GM23248 (cell line): ENCODE measurements around the gene KCND3. TPM values are rescaled to one million over a fixed set of nuclear protein-coding genes. Genes with fewer than 3 reads are reported as not detected.

Source experiments
- DNase-seq: peaks from one replicate; pipeline ENCODE4 v3.0.0-alpha.2; 2015
- H2AFZ ChIP-seq: fragments of 200-600 bp; sonication (generic); 2 replicates; pipeline ENCODE4 v1.6.1; 2016; ENCODE audit warnings: antibody characterized with exemption
- H3F3A ChIP-seq: fragments of 200-600 bp; sonication (generic); 2 replicates; pipeline ENCODE4 v1.6.1; 2016; ENCODE audit warnings: mild to moderate bottlenecking, antibody characterized with exemption, mixed run types; ENCODE audit not compliant: insufficient read depth
- H3K27ac ChIP-seq: fragments of 200-600 bp; sonication (generic); 2 replicates; pipeline ENCODE4 v1.5.1; 2016; ENCODE audit warnings: mild to moderate bottlenecking
- H3K27me3 ChIP-seq: fragments of 200-600 bp; sonication (generic); replicated peaks from 2 replicates; pipeline ENCODE4 v1.6.1; 2016; ENCODE audit warnings: mild to moderate bottlenecking; ENCODE audit not compliant: insufficient read depth
- H3K36me3 ChIP-seq: fragments of 200-600 bp; sonication (generic); 2 replicates; pipeline ENCODE4 v1.6.1; 2016; ENCODE audit warnings: low read depth, mild to moderate bottlenecking
- H3K4me1 ChIP-seq: fragments of 200-600 bp; sonication (generic); 2 replicates; pipeline ENCODE4 v1.6.1; 2016; ENCODE audit warnings: mild to moderate bottlenecking; ENCODE audit not compliant: insufficient read depth
- H3K4me2 ChIP-seq: fragments of 200-600 bp; sonication (generic); one replicate; pipeline ENCODE4 v1.6.1; 2016; ENCODE audit warnings: mild to moderate bottlenecking; ENCODE audit not compliant: unreplicated experiment
- H3K4me3 ChIP-seq: fragments of 200-600 bp; sonication (generic); 2 replicates; pipeline ENCODE4 v1.5.1; 2016; ENCODE audit warnings: mild to moderate bottlenecking
- H3K79me2 ChIP-seq: fragments of 200-600 bp; sonication (generic); 2 replicates; pipeline ENCODE4 v1.6.1; 2016; ENCODE audit warnings: mild to moderate bottlenecking; ENCODE audit not compliant: insufficient read depth
- H3K9ac ChIP-seq: fragments of 200-600 bp; sonication (generic); 2 replicates; pipeline ENCODE4 v1.6.1; 2016; ENCODE audit warnings: mild to moderate bottlenecking
- H3K9me2 ChIP-seq: fragments of 200-600 bp; sonication (generic); 2 replicates; pipeline ENCODE4 v1.6.1; 2016; ENCODE audit warnings: mixed run types, mild to moderate bottlenecking, moderate library complexity; ENCODE audit not compliant: insufficient read depth
- H3K9me3 ChIP-seq: fragments of 200-600 bp; sonication (generic); one replicate; pipeline ENCODE4 v1.6.1; 2017; ENCODE audit warnings: low read depth
- H4K20me1 ChIP-seq: fragments of 200-600 bp; sonication (generic); 2 replicates; pipeline ENCODE4 v1.6.0; 2016; ENCODE audit not compliant: insufficient read depth
- EZH2 ChIP-seq: fragments of 200-600 bp; sonication (generic); IDR thresholded peaks from 2 replicates; pipeline ENCODE4 v1.6.1; 2018; ENCODE audit warnings: antibody characterized with exemption, mild to moderate bottlenecking; ENCODE audit not compliant: insufficient read depth, poor library complexity, severe bottlenecking
- EZH2phosphoT487 ChIP-seq: fragments of 200-600 bp; sonication (generic); IDR thresholded peaks from 2 replicates; pipeline ENCODE4 v1.6.1; 2018; ENCODE audit warnings: antibody characterized with exemption, moderate library complexity, mild to moderate bottlenecking, low read depth; ENCODE audit not compliant: insufficient read depth
- WGBS, 2 experiments: methylation state at CpG; one replicate each; pipeline ENCODE4 v1.1.6; 2015 to 2017; ENCODE audit warnings: low lambda C conversion rate in 2 of 2, low coverage in 1 of 2; ENCODE audit errors: missing lambda C conversion rate in 2 of 2; 5-methylcytosine and 5-hydroxymethylcytosine counted together
- in situ Hi-C: fragments of 300-500 bp; cut with MboI; formaldehyde crosslinking; loops from 2 replicates; pipeline ENCODE4 v1.15.0; 2020
- polyA plus RNA-seq: library from polyadenylated mRNA; unstranded; fragments of >200 nt; fragmentation: Nextera tagmentation; extraction: Ambion mirVana; gene quantifications from 2 replicates; pipeline ENCODE4 v1.2.1, GENCODE V29; 2016
- total RNA-seq: library from RNA; depleted of rRNA; stranded (reverse); fragments of >200 nt; shearing (Covaris generic); gene quantifications from 2 replicates; pipeline ENCODE4 v1.2.3, GENCODE V29; 2014

KCND3 gene
- total and polyA plus RNA-seq, 2 experiments from 2014 or later, result 0.08 to 0.22 TPM

DNA sequence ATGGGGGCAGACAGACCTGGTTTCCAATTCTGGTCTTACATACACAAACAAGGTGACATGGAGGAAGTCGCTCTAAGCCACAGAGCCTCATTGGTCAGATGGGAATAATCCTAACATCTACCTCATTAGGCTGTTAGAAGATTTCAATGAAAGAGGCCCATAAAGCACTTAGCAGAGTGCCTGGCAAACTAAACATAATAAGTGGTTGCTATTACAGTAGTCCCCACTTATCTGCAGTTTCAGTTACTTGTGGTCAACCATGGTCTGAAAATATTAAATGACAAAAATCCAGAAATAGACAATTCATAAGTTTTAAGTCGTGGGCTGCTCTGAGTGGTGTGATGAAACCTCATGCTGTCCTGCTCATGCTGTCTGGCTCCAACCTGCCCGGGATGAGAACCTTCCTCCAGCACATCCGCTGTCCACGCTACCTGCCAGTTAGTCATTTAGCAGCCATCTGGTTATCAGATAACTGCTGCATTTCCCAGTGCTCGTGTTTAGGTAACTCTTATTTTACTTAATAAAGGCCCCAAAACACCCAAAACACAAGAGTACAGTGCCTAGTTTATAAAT is 121.5 kb downstream of the KCND3 start:
- Histone ChIP-seq H3F3A (no peaks in the 10 kb centered on the region), H3K4me1 (no peaks in the 10 kb centered on the region), H3K9ac (no peak overlapping the region), H4K20me1 (no peaks in the 10 kb centered on the region), H3K27ac (no peak overlapping the region), H3K36me3 (no peaks in the 10 kb centered on the region), H3K79me2 (no peaks in the 10 kb centered on the region), H2AFZ (no peak overlapping the region), H3K4me3 (no peak overlapping the region), H3K4me2 (no peak overlapping the region), H3K9me3 (no peaks in the 10 kb centered on the region), H3K27me3 (peaks cover 5% of the 10 kb centered on the region; the same call in 1 of the 2 replicates), H3K9me2 (no peaks in the 10 kb centered on the region)
- DNase-seq, result no peak
- in situ Hi-C loops, result no loop called here
- 33 to 40% methylated on average over 6 of the region's 6 CpGs for WGBS, 2 experiments
- TF ChIP-seq EZH2phosphoT487, result no peak
- TF ChIP-seq EZH2, result no peak

DNA sequence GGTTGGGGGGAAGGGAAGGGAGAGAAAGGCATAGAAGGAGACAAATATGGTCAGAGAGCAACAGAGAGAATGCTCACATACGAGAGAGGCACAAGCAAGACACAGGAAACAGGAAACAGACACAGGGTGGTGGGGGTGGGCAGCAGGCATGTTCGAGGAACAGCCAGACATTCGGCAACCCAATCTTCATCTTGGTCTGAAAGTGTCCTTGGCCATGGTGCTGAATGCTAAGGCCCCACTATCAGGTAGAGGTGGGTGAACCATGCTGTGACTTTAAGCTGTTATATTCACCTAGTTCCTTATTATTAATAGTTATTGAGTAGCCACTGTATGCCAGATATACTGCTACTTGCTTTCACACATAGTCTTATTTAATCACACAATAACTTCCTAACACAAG is 124.6 kb downstream of the KCND3 start:
- Histone ChIP-seq H3K79me2 (no peaks in the 10 kb centered on the region), H3K9me2 (no peaks in the 10 kb centered on the region), H3K27me3 (no peaks in the 10 kb centered on the region), H3K36me3 (no peaks in the 10 kb centered on the region), H2AFZ (no peak overlapping the region), H4K20me1 (no peaks in the 10 kb centered on the region), H3K27ac (no peak overlapping the region), H3K9me3 (no peaks in the 10 kb centered on the region), H3K4me2 (no peak overlapping the region), H3K9ac (no peak overlapping the region), H3K4me1 (no peaks in the 10 kb centered on the region), H3K4me3 (no peak overlapping the region), H3F3A (no peaks in the 10 kb centered on the region)
- 8 to 10% methylated on average over 3 of the region's 3 CpGs for WGBS, 2 experiments
- peak; percentile 7 for DNase-seq
- in situ Hi-C loops, result no loop called here
- TF ChIP-seq EZH2, result no peak
- TF ChIP-seq EZH2phosphoT487, result no peak

DNA sequence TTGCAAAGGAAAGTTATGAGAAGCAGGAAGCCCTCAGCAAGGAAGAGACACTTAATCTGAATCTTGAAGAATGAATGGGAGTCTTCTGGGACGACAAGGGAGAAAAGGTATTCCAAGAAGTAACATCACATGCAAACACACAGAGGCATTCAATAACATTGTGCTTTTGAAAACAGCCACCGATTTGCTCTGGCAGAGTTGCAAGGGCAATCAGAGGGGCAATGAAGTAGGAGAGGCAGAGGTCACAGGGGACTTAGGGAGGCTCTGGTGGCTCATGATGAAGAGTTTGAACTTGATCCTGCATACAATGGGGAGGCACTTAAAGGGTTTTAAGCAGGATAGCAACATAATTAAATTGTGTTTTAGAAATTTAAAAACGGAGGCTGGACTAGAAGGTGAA is 126.1 kb downstream of the KCND3 start:
- no peak overlapping the region for H3K4me2 ChIP-seq
- no peaks in the 10 kb centered on the region for H4K20me1 ChIP-seq
- H3F3A ChIP-seq, result no peaks in the 10 kb centered on the region

DNA sequence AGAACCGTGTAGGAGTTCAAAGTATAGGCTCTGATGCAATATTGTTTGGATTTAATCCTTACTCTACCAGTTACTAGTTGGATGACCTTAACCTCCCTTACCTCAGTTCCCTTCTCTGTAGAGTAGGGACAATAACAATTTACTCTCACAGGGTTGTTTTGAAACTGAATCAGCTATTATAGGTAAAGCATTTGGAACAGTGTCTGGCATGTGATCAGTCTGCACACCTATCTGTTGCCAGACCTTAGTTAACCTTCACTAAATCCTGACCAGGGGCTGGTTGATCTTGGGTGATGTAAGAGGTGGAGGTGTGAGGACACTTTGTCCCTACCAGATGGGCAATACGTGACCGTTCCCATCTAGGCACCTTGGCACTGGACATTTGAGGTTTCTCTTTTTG is 126.9 kb downstream of the KCND3 start:
- Histone ChIP-seq H3K27ac (no peak overlapping the region), H3K9ac (no peak overlapping the region), H3K4me2 (no peak overlapping the region), H3K4me1 (no peaks in the 10 kb centered on the region), H2AFZ (no peak overlapping the region), H3K79me2 (no peaks in the 10 kb centered on the region), H3K9me3 (no peaks in the 10 kb centered on the region), H4K20me1 (no peaks in the 10 kb centered on the region), H3K27me3 (0 out of 2 replicates have a peak, but pooled peaks cover 5% of the 10 kb centered on the region), H3K4me3 (no peak overlapping the region), H3F3A (no peaks in the 10 kb centered on the region), H3K9me2 (no peaks in the 10 kb centered on the region), H3K36me3 (no peaks in the 10 kb centered on the region)
- TF ChIP-seq EZH2 (no peak), EZH2phosphoT487 (no peak)
- 31 to 33% methylated on average over 3 of the region's 3 CpGs for WGBS, 2 experiments
- in situ Hi-C loops, result no loop called here
- DNase-seq, result no peak

More for the DNA sequence above, 126.1 kb downstream of the KCND3 start:
- H3K36me3 ChIP-seq, result no peaks in the 10 kb centered on the region
- WGBS, 2 experiments, result 19 to 22% methylated on average over 3 of the region's 3 CpGs
- no peaks in the 10 kb centered on the region for H3K9me3 ChIP-seq
- H2AFZ ChIP-seq, result no peak overlapping the region
- H3K27me3 ChIP-seq, result 0 out of 2 replicates have a peak, but pooled peaks cover 5% of the 10 kb centered on the region
- H3K27ac ChIP-seq, result no peak overlapping the region
- in situ Hi-C loops, result no loop called here
- no peaks in the 10 kb centered on the region for H3K79me2 ChIP-seq
- no peaks in the 10 kb centered on the region for H3K9me2 ChIP-seq
- no peak for TF ChIP-seq EZH2phosphoT487
- no peak for TF ChIP-seq EZH2
- no peak overlapping the region for H3K9ac ChIP-seq
- H3K4me3 ChIP-seq, result no peak overlapping the region
- no peak for DNase-seq
- no peaks in the 10 kb centered on the region for H3K4me1 ChIP-seq
